ENCODE data around the gene STPG2. TPM values are rescaled to one million over a fixed set of nuclear protein-coding genes. Genes with fewer than 3 reads are reported as not detected.

STPG2 gene
- total and polyA plus RNA-seq, 2 donors (not counting 1 experiment from before 2014, with no cell fraction given) = 0.13 to 0.49 TPM

- no peak overlapping the region for H3K4me3 Mint-ChIP-seq
- H3K4me3 ChIP-seq (ENCODE audit: control extremely low read depth in 1 of 5, extremely low read depth in 1 of 5, insufficient read depth in 1 of 5, low read depth in 2 of 5, low read length in 4 of 5) = no peak overlapping the region
- no peak overlapping the region for H3K27ac Mint-ChIP-seq
- TF ChIP-seq CTCF (IDR thresholded peaks at IDR 0.05) (no peak), EZH2 (IDR thresholded peaks at IDR 0.05; ENCODE audit: borderline replicate concordance, insufficient read depth, low read depth, low read length, poor library complexity, severe bottlenecking) (no peak)
- H3K4me1 ChIP-seq (ENCODE audit: control insufficient read depth in 2 of 2, insufficient read depth in 2 of 2, low read length in 2 of 2) = no peaks in the 10 kb centered on the region
- H3K79me2 ChIP-seq (ENCODE audit: control insufficient read depth, insufficient read depth, low read length) = no peaks in the 10 kb centered on the region
- no peaks in the 10 kb centered on the region for H3K27me3 ChIP-seq (replicated peaks in 1 of 4; ENCODE audit: control extremely low read depth in 1 of 4, control insufficient read depth in 3 of 4, insufficient read depth in 4 of 4, low read length in 3 of 4)
- ATAC-seq (ENCODE audit: low read depth) = no peak
- no peaks in the 10 kb centered on the region for H3K9me3 Mint-ChIP-seq (ENCODE audit: insufficient read depth)
- no peaks in the 10 kb centered on the region for H3K27me3 Mint-ChIP-seq
- no CpG with 5 or more reads among the region's 2 CpGs for WGBS (ENCODE audit: insufficient coverage)
- intact Hi-C loops (cut with micrococcal nuclease) = no loop called here
- no peak overlapping the region for H3K4me2 ChIP-seq (replicated peaks; ENCODE audit: low read depth, low read length, poor library complexity, severe bottlenecking)
- no peak overlapping the region for H3K27ac ChIP-seq (ENCODE audit: low read length in 2 of 2)
- peaks cover 0 to 3% (median 0%) of the 10 kb centered on the region in 3 donors for H3K9me3 ChIP-seq (ENCODE audit: control extremely low read depth in 1 of 3, control insufficient read depth in 2 of 3, insufficient read depth in 1 of 3, low read length in 2 of 3)
- ChIA-PET CTCF (no interaction called here), POLR2A (no interaction called here)
- no peaks in the 10 kb centered on the region for H3K36me3 ChIP-seq (replicated peaks in 1 of 2; ENCODE audit: control extremely low read depth in 1 of 2, control insufficient read depth in 1 of 2, extremely low read depth in 1 of 2, insufficient read depth in 2 of 2, low read length in 1 of 2)
- no peak for DNase-seq
- no peaks in the 10 kb centered on the region for H3K4me1 Mint-ChIP-seq
- no peak overlapping the region for H3K9ac ChIP-seq (ENCODE audit: low read length)
- no peak overlapping the region for H2AFZ ChIP-seq (ENCODE audit: insufficient read depth, low read depth, low read length, poor library complexity, severe bottlenecking)
- H4K20me1 ChIP-seq (ENCODE audit: control insufficient read depth, insufficient read depth, low read length, poor library complexity, severe bottlenecking) = no peaks in the 10 kb centered on the region
Observed at GRCh38 chr4:98166731-98167041, 23.4 kb upstream of the STPG2 start.

- no peak overlapping the region for H3K27ac Mint-ChIP-seq
- H3K79me2 ChIP-seq (ENCODE audit: control insufficient read depth, insufficient read depth, low read length) = no peaks in the 10 kb centered on the region
- TF ChIP-seq CTCF (IDR thresholded peaks at IDR 0.05) (no peak), EZH2 (IDR thresholded peaks at IDR 0.05; ENCODE audit: borderline replicate concordance, insufficient read depth, low read depth, low read length, poor library complexity, severe bottlenecking) (no peak)
- no peaks in the 10 kb centered on the region for H3K27me3 ChIP-seq (replicated peaks in 1 of 4; ENCODE audit: control extremely low read depth in 1 of 4, control insufficient read depth in 3 of 4, insufficient read depth in 4 of 4, low read length in 3 of 4)
- intact Hi-C loops (cut with micrococcal nuclease) = no loop called here
- H3K9me3 Mint-ChIP-seq (ENCODE audit: insufficient read depth) = no peaks in the 10 kb centered on the region
- ChIA-PET CTCF (no interaction called here), POLR2A (no interaction called here)
- DNase-seq = no peak
- H3K36me3 ChIP-seq (replicated peaks in 1 of 2; ENCODE audit: control extremely low read depth in 1 of 2, control insufficient read depth in 1 of 2, extremely low read depth in 1 of 2, insufficient read depth in 2 of 2, low read length in 1 of 2) = no peaks in the 10 kb centered on the region
- H3K9me3 ChIP-seq (ENCODE audit: control extremely low read depth in 1 of 3, control insufficient read depth in 2 of 3, insufficient read depth in 1 of 3, low read length in 2 of 3) = peaks cover 0 to 3% (median 0%) of the 10 kb centered on the region in 3 donors
- no peak for ATAC-seq (ENCODE audit: low read depth)
- WGBS (ENCODE audit: insufficient coverage) = 89% methylated on average over 6 of the region's 7 CpGs
- no peaks in the 10 kb centered on the region for H3K27me3 Mint-ChIP-seq
- H3K27ac ChIP-seq (ENCODE audit: low read length in 2 of 2) = no peak overlapping the region
- H3K4me2 ChIP-seq (replicated peaks; ENCODE audit: low read depth, low read length, poor library complexity, severe bottlenecking) = no peak overlapping the region
- H3K4me1 ChIP-seq (ENCODE audit: control insufficient read depth in 2 of 2, insufficient read depth in 2 of 2, low read length in 2 of 2) = no peaks in the 10 kb centered on the region
- H3K4me3 ChIP-seq (ENCODE audit: control extremely low read depth in 1 of 5, extremely low read depth in 1 of 5, insufficient read depth in 1 of 5, low read depth in 2 of 5, low read length in 4 of 5) = no peak overlapping the region
- H3K4me1 Mint-ChIP-seq = no peaks in the 10 kb centered on the region
- no peak overlapping the region for H3K9ac ChIP-seq (ENCODE audit: low read length)
- H2AFZ ChIP-seq (ENCODE audit: insufficient read depth, low read depth, low read length, poor library complexity, severe bottlenecking) = no peak overlapping the region
- H4K20me1 ChIP-seq (ENCODE audit: control insufficient read depth, insufficient read depth, low read length, poor library complexity, severe bottlenecking) = no peaks in the 10 kb centered on the region
- no peak overlapping the region for H3K4me3 Mint-ChIP-seq
Observed at GRCh38 chr4:98166025-98166730, 22.9 kb upstream of the STPG2 start.

Measured in B cell (primary cell).